Mesenteric fat pad (tissue), 1 donor: ENCODE measurements around the gene LARGE1. TPM values are rescaled to one million over a fixed set of nuclear protein-coding genes. Genes with fewer than 3 reads are reported as not detected.

Source experiments
- DNase-seq: peaks from one replicate; pipeline ENCODE4 v3.0.0-alpha.2; 2020; ENCODE audit warnings: low spot score
- total RNA-seq: library from RNA; stranded (reverse); fragmentation: NEBNext Ultra II Directional; extraction: Animal tissue kit (Norgen Biotek cat#: 25700); gene quantifications from one replicate; pipeline ENCODE4 v1.2.1, GENCODE V29; 2021
- donor health status: DM: yes; HTN: yes; CAD: no.

Gene LARGE1
- total RNA-seq, 1 donor from 2014 or later, result 26.2 TPM

GRCh38 chr22:33825761-33826160, 94.5 kb downstream of the LARGE1 start:
- no peak for DNase-seq

- DNase-seq, result no peak
These were observed 96.7 kb downstream of the LARGE1 start for GRCh38 chr22:33823552-33823951.

GRCh38 chr22:33821290-33821689, 99.0 kb downstream of the LARGE1 start:
- no peak for DNase-seq

- no peak for DNase-seq
These were observed 100.5 kb downstream of the LARGE1 start for GRCh38 chr22:33819743-33820142.

GRCh38 chr22:33817512-33818127, 102.7 kb downstream of the LARGE1 start:
- no peak for DNase-seq

GRCh38 chr22:33812360-33812977, 107.8 kb downstream of the LARGE1 start:
- no peak for DNase-seq

- DNase-seq, result no peak
These were observed 108.6 kb downstream of the LARGE1 start for GRCh38 chr22:33811686-33812085.

- DNase-seq, result no peak
These were observed 109.1 kb downstream of the LARGE1 start for GRCh38 chr22:33811208-33811607.

GRCh38 chr22:33807470-33807869, 112.8 kb downstream of the LARGE1 start:
- no peak for DNase-seq

- DNase-seq, result no peak
These were observed 114.1 kb downstream of the LARGE1 start for GRCh38 chr22:33806191-33806590.

- no peak for DNase-seq
These were observed 116.6 kb downstream of the LARGE1 start for GRCh38 chr22:33803371-33804282.

- DNase-seq, result no peak
These were observed 121.9 kb downstream of the LARGE1 start for GRCh38 chr22:33798401-33798800.

- DNase-seq, result no peak
These were observed 123.8 kb downstream of the LARGE1 start for GRCh38 chr22:33796494-33796893.

- no peak for DNase-seq
These were observed 126.8 kb downstream of the LARGE1 start for GRCh38 chr22:33793475-33793874.

GRCh38 chr22:33792832-33793231, 127.4 kb downstream of the LARGE1 start:
- no peak for DNase-seq

- no peak for DNase-seq
These were observed 130.5 kb downstream of the LARGE1 start for GRCh38 chr22:33789690-33790253.

GRCh38 chr22:33788927-33789326, 131.3 kb downstream of the LARGE1 start:
- no peak for DNase-seq

- no peak for DNase-seq
These were observed 132.4 kb downstream of the LARGE1 start for GRCh38 chr22:33787645-33788456.

- DNase-seq, result no peak
These were observed 134.1 kb downstream of the LARGE1 start for GRCh38 chr22:33786149-33786548.

GRCh38 chr22:33785283-33785968, 134.8 kb downstream of the LARGE1 start:
- DNase-seq, result no peak
